ENCODE data around the gene GALR2.

The GALR2 gene

DNA sequence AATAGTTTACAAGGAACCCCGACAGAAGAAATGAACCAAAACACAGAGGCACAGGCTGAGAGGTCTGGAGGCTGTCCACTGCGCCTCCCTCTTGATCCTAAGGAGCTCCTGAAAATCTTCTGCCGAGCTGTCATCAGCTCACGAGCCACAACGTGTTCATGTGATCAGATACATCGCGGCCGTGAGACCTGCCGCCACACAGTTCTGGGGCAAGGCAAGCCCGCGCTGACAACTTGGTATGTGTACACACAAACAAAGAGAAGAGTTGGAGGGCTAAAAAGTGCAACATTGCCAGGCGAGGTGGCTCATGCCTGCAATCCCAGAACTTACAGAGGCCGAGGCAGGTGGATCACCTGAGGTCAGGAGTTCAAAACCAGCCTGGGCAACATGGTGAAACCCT, 21.4 kb downstream of the GALR2 start:
- DNase-seq (ENCODE audit: low read depth): no peak
- no peak overlapping the region for H3K4me3 ChIP-seq (ENCODE audit: low read length)
- TF ChIP-seq, protein P1, sequence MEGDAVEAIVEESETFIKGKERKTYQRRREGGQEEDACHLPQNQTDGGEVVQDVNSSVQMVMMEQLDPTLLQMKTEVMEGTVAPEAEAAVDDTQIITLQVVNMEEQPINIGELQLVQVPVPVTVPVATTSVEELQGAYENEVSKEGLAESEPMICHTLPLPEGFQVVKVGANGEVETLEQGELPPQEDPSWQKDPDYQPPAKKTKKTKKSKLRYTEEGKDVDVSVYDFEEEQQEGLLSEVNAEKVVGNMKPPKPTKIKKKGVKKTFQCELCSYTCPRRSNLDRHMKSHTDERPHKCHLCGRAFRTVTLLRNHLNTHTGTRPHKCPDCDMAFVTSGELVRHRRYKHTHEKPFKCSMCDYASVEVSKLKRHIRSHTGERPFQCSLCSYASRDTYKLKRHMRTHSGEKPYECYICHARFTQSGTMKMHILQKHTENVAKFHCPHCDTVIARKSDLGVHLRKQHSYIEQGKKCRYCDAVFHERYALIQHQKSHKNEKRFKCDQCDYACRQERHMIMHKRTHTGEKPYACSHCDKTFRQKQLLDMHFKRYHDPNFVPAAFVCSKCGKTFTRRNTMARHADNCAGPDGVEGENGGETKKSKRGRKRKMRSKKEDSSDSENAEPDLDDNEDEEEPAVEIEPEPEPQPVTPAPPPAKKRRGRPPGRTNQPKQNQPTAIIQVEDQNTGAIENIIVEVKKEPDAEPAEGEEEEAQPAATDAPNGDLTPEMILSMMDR (conservative IDR thresholded peaks at IDR 0.05; ENCODE audit: low read length): no peak

DNA sequence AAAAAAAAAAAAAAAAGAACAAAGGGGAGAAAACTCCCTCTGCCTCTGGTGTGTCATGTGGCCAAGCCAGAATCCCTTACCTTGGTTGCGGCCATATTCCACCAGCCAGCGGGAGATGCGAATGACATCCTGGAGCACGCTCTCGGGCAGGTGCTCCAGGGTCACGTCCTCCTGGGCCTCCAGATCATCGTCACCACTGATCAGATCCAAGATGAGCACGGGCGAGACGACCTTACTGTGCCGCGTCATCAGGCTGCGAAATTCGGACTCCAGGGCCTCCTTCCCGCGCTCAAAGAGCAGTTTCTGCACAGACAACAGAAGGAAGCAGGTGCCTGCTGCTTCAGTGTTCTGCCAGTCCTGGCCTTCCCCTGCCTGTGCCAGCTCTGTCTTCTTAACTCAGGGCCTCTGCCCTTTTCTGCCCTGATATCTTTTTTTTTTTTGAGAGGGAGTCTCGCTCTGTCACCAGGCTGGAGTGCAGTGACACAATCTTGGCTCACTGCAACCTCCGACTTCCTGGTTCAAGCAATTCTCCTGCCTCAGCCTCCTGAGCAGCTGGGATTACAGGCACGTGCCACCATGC, 23.2 kb downstream of the GALR2 start:
- DNase-seq (ENCODE audit: low read depth): no peak
- TF ChIP-seq, protein P1 (conservative IDR thresholded peaks at IDR 0.05; ENCODE audit: low read length): no peak
- no peak overlapping the region for H3K4me3 ChIP-seq (ENCODE audit: low read length)

GRCh38 chr17:76102944-76103273, 28.3 kb downstream of the GALR2 start:
- peak overlapping the region; percentile 96 for H3K4me3 ChIP-seq (ENCODE audit: low read length)
- no peak for DNase-seq (ENCODE audit: low read depth)
- TF ChIP-seq, protein P1 (conservative IDR thresholded peaks at IDR 0.05; ENCODE audit: low read length): no peak

- peak; percentile 85 for DNase-seq (ENCODE audit: low read depth)
- TF ChIP-seq, protein P1 (conservative IDR thresholded peaks at IDR 0.05; ENCODE audit: low read length): 0 out of 2 replicates have a peak, but pooled peaks have one; percentile 24
- H3K4me3 ChIP-seq (ENCODE audit: low read length): peak within 1 kb of the TSS; percentile 96
Measured at GRCh38 chr17:76103274-76104139, 28.9 kb downstream of the GALR2 start, which contains the start of gene EXOC7. EXOC7 (minus strand) TSS chr17:76103787; CDS start chr17:76103692, 95 bp downstream.

DNA sequence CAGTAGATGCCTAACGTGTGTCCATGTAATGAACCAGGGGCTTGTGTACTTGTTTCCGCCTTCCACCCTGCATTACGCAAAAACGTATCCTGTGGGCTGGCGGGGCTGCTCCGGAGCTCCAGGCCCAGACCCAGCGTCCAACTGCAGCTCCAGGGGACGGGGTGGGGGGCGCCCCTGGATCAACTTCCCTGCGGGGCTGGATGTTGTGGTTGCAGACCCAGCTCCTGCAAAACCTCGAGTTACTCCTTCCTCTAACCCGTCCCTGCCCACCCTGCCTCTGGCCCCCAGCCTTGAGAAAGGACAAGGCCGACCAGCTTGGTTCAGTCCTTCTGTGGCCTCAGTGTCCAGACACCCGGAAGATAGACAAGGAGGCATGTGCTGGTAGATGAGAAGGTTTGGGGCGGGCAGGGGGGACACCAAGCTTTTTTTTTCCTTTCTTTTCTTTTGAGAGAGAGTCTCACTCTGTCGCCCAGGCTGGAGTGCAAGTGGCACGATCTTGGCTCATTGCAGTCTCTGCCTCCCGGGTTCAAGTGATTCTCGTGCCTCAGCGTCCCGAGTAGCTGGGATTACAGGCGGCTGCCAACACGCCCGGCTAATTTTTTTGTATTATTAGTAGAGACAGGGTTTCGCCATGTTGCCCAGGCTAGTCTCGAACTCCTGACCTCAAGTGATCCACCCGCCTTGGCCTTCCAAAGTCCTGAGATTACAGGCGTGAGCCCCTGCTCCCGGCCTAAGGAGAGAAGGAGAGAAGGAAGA, 29.7 kb downstream of the GALR2 start:
- DNase-seq (ENCODE audit: low read depth): no peak
- peak overlapping the region; percentile 96 for H3K4me3 ChIP-seq (ENCODE audit: low read length)
- TF ChIP-seq, protein P1 (conservative IDR thresholded peaks at IDR 0.05; ENCODE audit: low read length): no peak

- no peak for DNase-seq (ENCODE audit: low read depth)
- H3K4me3 ChIP-seq (ENCODE audit: low read length): no peak overlapping the region
- TF ChIP-seq, protein P1 (conservative IDR thresholded peaks at IDR 0.05; ENCODE audit: low read length): no peak
Measured at GRCh38 chr17:76104896-76105231, 30.3 kb downstream of the GALR2 start.

Data from AG10803 (cell line).